HEK293T (cell line): ENCODE measurements around the gene MIA2.

ENCODE experiments used
- ARNT ChIP-seq: fragments of 450-650 bp; IDR thresholded peaks from 2 replicates; pipeline ENCODE4 v1.6.1; 2017; ENCODE audit warnings: mild to moderate bottlenecking
- BHLHE40 ChIP-seq: fragments of 450-650 bp; IDR thresholded peaks from 2 replicates; pipeline ENCODE4 v1.6.1; 2016; ENCODE audit warnings: mild to moderate bottlenecking, moderate library complexity, borderline replicate concordance
- CTBP1 ChIP-seq: fragments of 450-650 bp; IDR thresholded peaks from 2 replicates; pipeline ENCODE4 v1.6.1; 2016; ENCODE audit warnings: borderline replicate concordance
- ELF4 ChIP-seq: fragments of 450-650 bp; IDR thresholded peaks from 2 replicates; pipeline ENCODE4 v1.6.1; 2017; ENCODE audit warnings: antibody characterized with exemption
- FOXK2 ChIP-seq: fragments of 450-650 bp; IDR thresholded peaks from 2 replicates; pipeline ENCODE4 v1.6.1; 2016; ENCODE audit warnings: mild to moderate bottlenecking
- FOXM1 ChIP-seq: fragments of 450-650 bp; IDR thresholded peaks from 2 replicates; pipeline ENCODE4 v1.6.1; 2017; ENCODE audit warnings: mild to moderate bottlenecking, borderline replicate concordance
- HDGF ChIP-seq: fragments of 450-650 bp; IDR thresholded peaks from 2 replicates; pipeline ENCODE4 v1.6.1; 2017; ENCODE audit warnings: antibody characterized with exemption, borderline replicate concordance
- LEF1 ChIP-seq: fragments of 450-650 bp; IDR thresholded peaks from 2 replicates; pipeline ENCODE4 v1.6.1; 2017; ENCODE audit warnings: mild to moderate bottlenecking, borderline replicate concordance
- SP1 ChIP-seq: fragments of 450-650 bp; IDR thresholded peaks from 2 replicates; pipeline ENCODE4 v1.6.1; 2017
- SUZ12 ChIP-seq: fragments of 450-650 bp; IDR thresholded peaks from 2 replicates; pipeline ENCODE4 v1.6.1; 2016; ENCODE audit warnings: mild to moderate bottlenecking
- TARDBP ChIP-seq: fragments of 450-650 bp; IDR thresholded peaks from 2 replicates; pipeline ENCODE4 v1.6.1; 2016
- ZNF384 ChIP-seq: fragments of 450-650 bp; IDR thresholded peaks from 2 replicates; pipeline ENCODE4 v1.6.1; 2016

- TF ChIP-seq BHLHE40 (no peak), SUZ12 (no peak), FOXK2 (no peak), FOXM1 (no peak), TARDBP (no peak), SP1 (no peak), LEF1 (no peak), ARNT (no peak), CTBP1 (no peak), ZNF384 (no peak), ELF4 (no peak), HDGF (no peak)
These were observed 46.7 kb upstream of the MIA2 start for GRCh38 chr14:39186941-39187525.
